RWPE1 (cell line): ENCODE results near the gene UNC79.
"Not testable (repeated sequence)": the region's sequence is repeated elsewhere in the genome, so short reads cannot be mapped to it uniquely, and the experiment has no call there.

Experiments
- CTCF ChIA-PET: fragments of 350-600 bp; sonication (Branson Sonifier 250); formaldehyde crosslinking; extraction: SDS; loops from one replicate; lab custom pipeline; 2021; lab: Yijun Ruan, JAX
- POLR2A ChIA-PET: fragments of 400-600 bp; formaldehyde crosslinking; extraction: SDS; loops from one replicate; lab custom pipeline; 2020; ENCODE audit warnings: antibody characterized with exemption; ENCODE audit not compliant: low non-redundant PET; lab: Yijun Ruan, JAX
- DNase-seq: peaks from one replicate; pipeline ENCODE4 v3.0.0; 2012; ENCODE audit warnings: low spot score
- H3K27ac ChIP-seq: fragments of 450-650 bp; 2 replicates; pipeline ENCODE4 v1.5.1; 2017
- TF ChIP-seq, protein P1 (sequence below): fragments of 450-650 bp; conservative IDR thresholded peaks from 2 replicates; pipeline ENCODE4 v1.5.1; 2017; ENCODE audit warnings: low read depth, mild to moderate bottlenecking

UNC79 gene

DNA sequence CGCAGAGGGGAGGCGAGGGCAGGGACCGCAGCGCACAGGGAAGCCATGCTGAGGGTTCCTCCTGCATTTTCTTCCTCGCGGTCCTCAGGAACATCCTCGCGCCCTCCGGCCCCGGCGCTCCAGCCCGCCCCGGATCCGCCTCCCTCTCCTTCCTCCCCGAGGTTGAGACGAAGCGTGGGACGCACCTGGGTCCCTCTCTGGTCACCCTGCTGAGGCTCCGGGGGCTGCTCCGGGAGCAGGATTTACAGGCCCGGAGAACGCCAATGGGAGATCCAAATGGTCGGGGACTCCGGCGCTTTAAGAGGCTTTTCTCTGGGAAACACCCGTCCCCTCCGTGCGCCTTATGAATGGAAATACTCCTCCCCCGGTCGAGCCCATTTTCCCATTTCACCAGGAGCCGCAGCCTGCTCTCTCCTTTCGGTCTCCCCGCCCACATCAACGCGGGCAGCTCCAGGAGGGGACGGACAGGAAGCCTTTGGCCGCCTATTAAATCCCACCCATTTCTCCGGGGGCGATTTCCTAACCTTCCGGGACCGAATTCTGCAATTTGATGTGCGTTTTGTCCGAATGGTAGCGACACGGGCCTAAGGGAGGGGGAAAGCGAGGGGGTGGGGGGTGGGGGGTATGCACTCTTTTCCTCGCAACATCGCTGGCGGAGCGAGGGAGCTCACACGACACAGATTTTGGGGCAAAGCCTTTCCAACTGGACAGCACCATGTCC lies at the start of gene UNC79:
UNC79 (plus strand) TSS at position 625 of the 721 bp plus-strand sequence; CDS start at position 716, 91 bp downstream.
- CTCF ChIA-PET: no interaction called here
- no peak within 1 kb of the TSS for H3K27ac ChIP-seq
- DNase-seq: no peak
- POLR2A ChIA-PET: no interaction called here
- TF ChIP-seq, protein P1, sequence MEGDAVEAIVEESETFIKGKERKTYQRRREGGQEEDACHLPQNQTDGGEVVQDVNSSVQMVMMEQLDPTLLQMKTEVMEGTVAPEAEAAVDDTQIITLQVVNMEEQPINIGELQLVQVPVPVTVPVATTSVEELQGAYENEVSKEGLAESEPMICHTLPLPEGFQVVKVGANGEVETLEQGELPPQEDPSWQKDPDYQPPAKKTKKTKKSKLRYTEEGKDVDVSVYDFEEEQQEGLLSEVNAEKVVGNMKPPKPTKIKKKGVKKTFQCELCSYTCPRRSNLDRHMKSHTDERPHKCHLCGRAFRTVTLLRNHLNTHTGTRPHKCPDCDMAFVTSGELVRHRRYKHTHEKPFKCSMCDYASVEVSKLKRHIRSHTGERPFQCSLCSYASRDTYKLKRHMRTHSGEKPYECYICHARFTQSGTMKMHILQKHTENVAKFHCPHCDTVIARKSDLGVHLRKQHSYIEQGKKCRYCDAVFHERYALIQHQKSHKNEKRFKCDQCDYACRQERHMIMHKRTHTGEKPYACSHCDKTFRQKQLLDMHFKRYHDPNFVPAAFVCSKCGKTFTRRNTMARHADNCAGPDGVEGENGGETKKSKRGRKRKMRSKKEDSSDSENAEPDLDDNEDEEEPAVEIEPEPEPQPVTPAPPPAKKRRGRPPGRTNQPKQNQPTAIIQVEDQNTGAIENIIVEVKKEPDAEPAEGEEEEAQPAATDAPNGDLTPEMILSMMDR: no peak

DNA sequence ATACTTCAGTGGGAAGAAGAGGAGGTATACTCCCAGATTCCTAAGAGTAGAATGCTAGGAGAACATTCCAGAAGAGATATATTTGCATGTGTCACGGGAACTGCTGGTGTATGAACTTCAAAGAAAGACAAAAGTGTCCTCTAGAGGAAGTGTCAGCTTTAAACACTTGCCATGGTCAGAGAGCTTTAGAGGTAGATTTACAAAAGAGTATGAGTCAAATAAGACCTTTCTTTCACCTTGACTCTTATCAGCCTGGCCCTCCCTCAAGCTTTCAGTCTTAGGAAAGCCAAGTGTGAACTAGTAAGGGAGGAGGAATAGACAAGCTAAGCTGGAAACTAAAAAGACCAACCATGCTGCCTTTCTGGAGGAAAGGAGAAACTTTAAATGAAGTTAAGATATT lies 49.1 kb upstream of the UNC79 start:
- TF ChIP-seq, protein P1: no peak
- DNase-seq: no peak
- no peak overlapping the region for H3K27ac ChIP-seq
- ChIA-PET CTCF (no interaction called here), POLR2A (interaction anchor here (0.6 kb wide), 1 partner anchor 1536 kb away, joined by 6 read pairs; no protein-coding TSS in a partner anchor)

DNA sequence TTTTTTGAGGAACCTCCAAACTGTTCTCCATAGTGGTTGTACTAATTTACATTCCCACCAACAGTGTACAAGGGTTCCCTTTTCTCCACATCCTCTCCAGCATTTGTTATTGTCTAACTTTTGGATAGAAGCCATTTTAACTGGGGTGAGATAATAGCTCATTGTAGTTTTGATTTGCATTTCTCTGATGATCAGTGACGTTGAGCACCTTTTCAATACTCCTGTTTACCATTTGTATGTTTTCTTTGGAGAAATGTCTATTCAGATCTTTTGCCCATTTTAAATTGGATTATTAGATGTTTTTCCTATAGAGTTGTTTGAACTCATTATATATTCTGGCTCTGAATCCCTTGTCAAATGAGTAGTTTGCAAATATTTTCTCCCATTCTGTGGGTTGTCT lies 46.5 kb upstream of the UNC79 start:
- POLR2A ChIA-PET, H3K27ac ChIP-seq, CTCF ChIA-PET, DNase-seq: not testable (repeated sequence)

DNA sequence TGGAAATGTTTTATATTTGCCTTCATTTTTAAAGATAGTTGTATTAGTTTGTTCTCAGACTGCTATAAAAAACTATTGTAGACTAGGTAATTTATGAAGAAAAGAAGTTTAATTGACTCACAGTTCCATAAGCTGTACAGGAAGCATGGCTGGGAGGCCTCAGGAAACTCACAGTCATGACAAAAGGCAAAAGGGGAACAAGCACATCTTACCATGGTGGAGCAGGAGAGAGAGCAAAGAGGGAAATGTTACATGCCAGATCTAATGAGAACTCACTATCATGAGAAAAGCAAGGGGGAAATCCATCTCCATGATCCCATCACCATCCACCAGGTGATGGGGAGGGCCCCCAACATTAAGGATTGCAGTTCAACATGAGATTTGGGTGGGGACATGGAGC lies 35.5 kb upstream of the UNC79 start:
- ChIA-PET CTCF (interaction anchor here (0.7 kb wide), 1 partner anchor 8 kb away, joined by 5 read pairs; no protein-coding TSS in a partner anchor), POLR2A (no interaction called here)
- TF ChIP-seq, protein P1: no peak
- no peak for DNase-seq
- H3K27ac ChIP-seq: no peak overlapping the region

DNA sequence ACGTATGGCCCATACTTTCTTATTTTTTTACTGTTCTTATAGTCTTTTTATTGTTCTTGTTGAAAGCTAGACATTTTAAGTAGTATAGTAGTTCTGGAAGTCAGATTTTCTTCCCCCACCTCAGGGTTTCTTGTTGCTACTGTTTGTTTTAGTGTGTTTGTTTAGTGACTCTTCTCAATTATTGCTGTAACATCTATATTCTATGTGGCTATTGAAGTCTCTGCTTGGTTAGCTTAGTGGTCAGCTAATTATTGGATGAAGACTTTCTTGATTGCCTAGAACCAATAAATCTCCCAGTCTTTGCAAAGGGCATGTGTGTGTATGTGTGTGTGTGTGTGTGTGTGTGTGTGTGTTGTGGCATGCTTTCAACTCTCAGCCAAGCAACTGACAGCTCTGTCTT lies 34.3 kb upstream of the UNC79 start:
- ChIA-PET POLR2A (no interaction called here), CTCF (interaction anchor here (0.7 kb wide), 1 partner anchor 833 kb away, joined by 4 read pairs; no protein-coding TSS in a partner anchor)
- TF ChIP-seq, protein P1: no peak
- H3K27ac ChIP-seq: no peak overlapping the region
- DNase-seq: no peak

DNA sequence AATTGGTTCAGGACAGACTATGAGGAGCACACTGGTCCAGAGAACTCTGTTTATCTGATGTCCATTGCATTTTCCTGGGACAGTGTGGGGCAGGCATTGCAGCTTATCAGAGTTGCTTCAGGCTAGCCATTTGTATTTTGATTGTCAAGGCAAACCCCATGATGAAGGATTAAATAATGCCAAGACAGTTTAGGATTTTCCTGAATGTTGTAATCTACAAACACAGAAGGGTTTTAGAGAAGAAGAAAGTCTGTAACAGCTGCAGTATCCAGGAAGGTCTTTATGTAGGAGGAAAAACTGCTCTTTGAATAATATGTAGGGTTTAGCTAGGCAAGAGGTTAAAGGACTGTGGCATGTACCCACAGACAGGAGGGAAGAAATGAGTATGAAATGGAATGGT lies 32.2 kb upstream of the UNC79 start:
- TF ChIP-seq, protein P1: no peak
- no peak for DNase-seq
- ChIA-PET CTCF (no interaction called here), POLR2A (no interaction called here)
- no peak overlapping the region for H3K27ac ChIP-seq

DNA sequence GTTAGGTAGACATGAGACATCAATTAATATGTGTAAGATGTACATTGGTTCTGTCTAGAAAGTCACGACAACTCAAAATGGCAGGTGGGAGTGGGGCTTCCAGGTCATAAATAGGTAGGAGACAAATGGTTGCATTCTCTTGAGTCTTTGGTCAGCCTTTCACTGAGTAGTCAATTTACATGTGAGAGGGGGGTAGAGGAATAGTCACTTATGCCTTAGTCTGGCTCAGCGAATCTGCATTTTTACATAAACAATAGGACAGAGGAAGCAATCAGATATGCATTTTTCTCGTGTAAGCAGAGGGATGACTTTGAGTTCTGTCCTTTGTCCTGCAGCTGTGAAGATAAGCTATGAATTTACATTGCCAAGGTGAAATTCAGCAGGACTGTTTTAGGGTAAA lies 27.8 kb upstream of the UNC79 start:
- TF ChIP-seq, protein P1: no peak
- H3K27ac ChIP-seq: no peak overlapping the region
- ChIA-PET POLR2A (no interaction called here), CTCF (no interaction called here)
- no peak for DNase-seq
